GM18499 (cell line): ENCODE data around the gene FAAP100.
A peak's percentile ranks its signal among the peaks of the same experiment; 100 is the strongest.

Experiments used
- ATAC-seq: cut with Tn5 transposase; IDR thresholded peaks from one replicate; pipeline ENCODE4 v1.9.1; 2021; ENCODE audit warnings: moderate number of reproducible peaks; ENCODE audit not compliant: insufficient read depth, unreplicated experiment

Gene FAAP100

GRCh38 chr17:81528651-81529436, 23.3 kb downstream of the FAAP100 start:
- ATAC-seq: no peak

GRCh38 chr17:81528384-81528650, 23.8 kb downstream of the FAAP100 start:
- no peak for ATAC-seq

- ATAC-seq: no peak
Observed at GRCh38 chr17:81527591-81528383, 24.4 kb downstream of the FAAP100 start, which contains the start of gene FSCN2. Gene FSCN2, plus strand, starts transcription at chr17:81528377. Its CDS starts 155 bp downstream, at chr17:81528532.

- no peak for ATAC-seq
Observed at GRCh38 chr17:81526662-81527571, 25.2 kb downstream of the FAAP100 start.

GRCh38 chr17:81524865-81525159, 27.3 kb downstream of the FAAP100 start:
- ATAC-seq: no peak

GRCh38 chr17:81524039-81524864, 27.9 kb downstream of the FAAP100 start:
- no peak for ATAC-seq

GRCh38 chr17:81523402-81524038, 28.6 kb downstream of the FAAP100 start:
- ATAC-seq: no peak

- no peak for ATAC-seq
Observed at GRCh38 chr17:81522491-81523401, 29.4 kb downstream of the FAAP100 start.

- no peak for ATAC-seq
Observed at GRCh38 chr17:81520021-81520901, 31.9 kb downstream of the FAAP100 start.

- ATAC-seq: no peak
Observed at GRCh38 chr17:81519284-81520020, 32.7 kb downstream of the FAAP100 start.

GRCh38 chr17:81518785-81519283, 33.3 kb downstream of the FAAP100 start:
- ATAC-seq: no peak

- no peak for ATAC-seq
Observed at GRCh38 chr17:81518113-81518784, 33.9 kb downstream of the FAAP100 start.

- peak; percentile 27 for ATAC-seq
Observed at GRCh38 chr17:81517339-81518112, 34.6 kb downstream of the FAAP100 start.

GRCh38 chr17:81517009-81517338, 35.2 kb downstream of the FAAP100 start:
- no peak for ATAC-seq

GRCh38 chr17:81516439-81516838, 35.7 kb downstream of the FAAP100 start:
- ATAC-seq: no peak
